K562 (cell line): ENCODE measurements around the gene TDRD12. TPM values are rescaled to one million over a fixed set of nuclear protein-coding genes. Genes with fewer than 3 reads are reported as not detected.
A peak's percentile ranks its signal among the peaks of the same experiment; 100 is the strongest.
"Not testable (repeated sequence)": the region's sequence is repeated elsewhere in the genome, so short reads cannot be mapped to it uniquely, and the experiment has no call there.

Source experiments
- C11orf30 ChIP-seq: fragments of 450-650 bp; IDR thresholded peaks from 2 replicates; pipeline ENCODE4 v1.6.1; 2016; ENCODE audit warnings: low read depth, mild to moderate bottlenecking
- CBX5 ChIP-seq: IDR thresholded peaks from 2 replicates; pipeline ENCODE4 v1.6.1; 2014; ENCODE audit warnings: low read depth, borderline replicate concordance
- CC2D1A ChIP-seq: fragments of 450-650 bp; IDR thresholded peaks from 2 replicates; pipeline ENCODE4 v1.6.1; 2017; ENCODE audit warnings: mild to moderate bottlenecking
- E2F1 ChIP-seq: sonication (generic); formaldehyde crosslinking; IDR thresholded peaks from 2 replicates; pipeline ENCODE4 v1.8.1; 2023; ENCODE audit warnings: mild to moderate bottlenecking, missing genetic modification reagents, moderate library complexity
- E2F4 ChIP-seq: sonication (generic); formaldehyde crosslinking; IDR thresholded peaks from 2 replicates; pipeline ENCODE4 v1.8.0; 2022; ENCODE audit warnings: mild to moderate bottlenecking, low read depth, missing genetic modification reagents
- ETV5 ChIP-seq: sonication (generic); formaldehyde crosslinking; IDR thresholded peaks from 2 replicates; pipeline ENCODE4 v1.4.0; 2020; ENCODE audit warnings: low read depth, mild to moderate bottlenecking, missing genetic modification reagents
- KDM1A ChIP-seq, 2 experiments: fragments of 450-650 bp; IDR thresholded peaks; 2 replicates each; pipeline ENCODE4 v1.6.1; 2016; ENCODE audit warnings: mild to moderate bottlenecking in 2 of 2
- MBD2 ChIP-seq: sonication (generic); IDR thresholded peaks from 2 replicates; pipeline ENCODE4 v1.6.1; 2016; ENCODE audit warnings: low read depth, borderline replicate concordance
- MEIS2 ChIP-seq: fragments of 450-650 bp; IDR thresholded peaks from 2 replicates; pipeline ENCODE4 v1.6.1; 2014; ENCODE audit warnings: mild to moderate bottlenecking; ENCODE audit not compliant: partially characterized antibody
- MLLT1 ChIP-seq, 2 experiments: fragments of 450-650 bp; IDR thresholded peaks; 2 replicates each; pipeline ENCODE4 v1.6.1; 2016
- MTA3 ChIP-seq: fragments of 450-650 bp; formaldehyde crosslinking; IDR thresholded peaks from 2 replicates; pipeline ENCODE4 v1.6.1; 2017; ENCODE audit warnings: mild to moderate bottlenecking, borderline replicate concordance
- MYC ChIP-seq, 2 experiments: fragments of 250-450 bp in 1 of 2; sonication (Bioruptor Pico) in 1 of 2; IDR thresholded peaks; 2 replicates each; pipeline versions ENCODE4 v1.5.1 to v1.6.1; 2012 to 2021; ENCODE audit warnings: low read depth in 2 of 2, borderline replicate concordance in 1 of 2, improper control_type of control experiment in 1 of 2, low read length in 1 of 2, mild to moderate bottlenecking in 1 of 2, moderate library complexity in 1 of 2
- NCOR1 ChIP-seq: fragments of 450-650 bp; IDR thresholded peaks from 2 replicates; pipeline ENCODE4 v1.6.1; 2016; ENCODE audit warnings: mild to moderate bottlenecking, moderate library complexity
- POLR2H ChIP-seq: IDR thresholded peaks from 2 replicates; pipeline ENCODE4 v1.6.1; 2016; ENCODE audit warnings: missing genetic modification characterization, low read depth, mild to moderate bottlenecking, control low read depth, missing compliant biosample characterization, moderate library complexity
- RBFOX2 ChIP-seq: fragments of 200-400 bp; formaldehyde crosslinking; IDR thresholded peaks from 2 replicates; pipeline ENCODE4 v1.6.1; 2017; ENCODE audit warnings: low read depth, mild to moderate bottlenecking, low read length, moderate library complexity
- SP1 ChIP-seq: sonication (generic); formaldehyde crosslinking; IDR thresholded peaks from 2 replicates; pipeline ENCODE4 v1.8.1; 2022; ENCODE audit warnings: mild to moderate bottlenecking, missing genetic modification reagents
- SUPT5H ChIP-seq: fragments of 450-650 bp; IDR thresholded peaks from 2 replicates; pipeline ENCODE4 v1.6.1; 2016
- TAF1 ChIP-seq: IDR thresholded peaks from 2 replicates; pipeline ENCODE4 v1.6.1; 2011; ENCODE audit warnings: mild to moderate bottlenecking, low read length, moderate library complexity; ENCODE audit not compliant: insufficient read depth, control insufficient read depth, severe bottlenecking; ENCODE audit errors: extremely low read depth
- TOE1 ChIP-seq, 2 experiments: fragments of 450-650 bp in 1 of 2; sonication (generic) in 1 of 2; formaldehyde crosslinking in 1 of 2; IDR thresholded peaks; 2 replicates each; pipeline versions ENCODE4 v1.7.1 to v1.8.0; 2016 to 2022; ENCODE audit warnings: borderline replicate concordance in 2 of 2, mild to moderate bottlenecking in 2 of 2, antibody characterized with exemption in 1 of 2, inconsistent platforms in 1 of 2, low read depth in 1 of 2, missing genetic modification reagents in 1 of 2, moderate library complexity in 1 of 2
- ZFP36 ChIP-seq: fragments of 150-350 bp; IDR thresholded peaks from 2 replicates; pipeline ENCODE4 v1.6.1; 2018; ENCODE audit warnings: low read length, low read depth; ENCODE audit not compliant: partially characterized antibody
- ZNF511 ChIP-seq: sonication (generic); formaldehyde crosslinking; IDR thresholded peaks from 2 replicates; pipeline ENCODE4 v1.8.0; 2022; ENCODE audit warnings: mild to moderate bottlenecking, missing genetic modification reagents
- polyA plus RNA-seq, 8 experiments: library from polyadenylated mRNA; depleted of rRNA in 4 of 8; stranded (reverse) in 5 of 8; unstranded in 3 of 8; fragments of >200 nt; fragmentation: Nextera tagmentation in 2 of 8; fragmentation: Illumina TruSeq in 1 of 8; extraction: Ambion mirVana in 2 of 8; extraction: Trizol in 1 of 8; gene quantifications; 2 replicates each; pipeline versions ENCODE4 v1.2.1 to v1.2.3, GENCODE V29; 2011 to 2014; ENCODE audit warnings: inconsistent platforms in 1 of 8, missing spikeins in 1 of 8
- total RNA-seq, 7 experiments: library from RNA; depleted of rRNA in 6 of 7; stranded (reverse); fragments of >200 nt in 6 of 7; fragmentation: Illumina TruSeq in 2 of 7; extraction: Trizol in 2 of 7; gene quantifications; 2 replicates each; pipeline versions ENCODE4 v1.2.1 to v1.2.3, GENCODE V29; 2011 to 2021; ENCODE audit warnings: low replicate concordance in 1 of 7

TDRD12 gene
- total and polyA plus RNA-seq, 9 of the 15 experiments (the other 6 are each of a cell fraction or from before 2014, with no cell fraction given) = 0.03 TPM; not detected in 8

- TF ChIP-seq MLLT1 (IDR thresholded peaks at IDR 0.05) (peak; percentile 59 to 83; a peak in 3 of 4 replicates), CBX5 (peak; percentile 66; the same call in 1 of the 2 replicates), CC2D1A (peak; percentile 95), SUPT5H (peak; percentile 94), ETV5 (CRISPR knock-in tag) (peak; percentile 68; the same call in 1 of the 2 replicates), MTA3 (peak; percentile 96), ZNF511 (CRISPR knock-in tag) (0 out of 2 replicates have a peak, but pooled peaks have one; percentile 30), ZFP36 (peak; percentile 49), NCOR1 (0 out of 2 replicates have a peak, but pooled peaks have one; percentile 14), MYC (IDR thresholded peaks at IDR 0.05; ENCODE audit: low read depth, low read length) (peak; percentile 50; the same call in 1 of the 2 replicates), MBD2 (peak; percentile 86; the same call in 1 of the 2 replicates), TOE1 (IDR thresholded peaks at IDR 0.05; ENCODE audit: borderline replicate concordance) (0 out of 2 replicates have a peak, but pooled peaks have one; percentile 19), TAF1 (peak; percentile 67), E2F4 (CRISPR knock-in tag) (0 out of 2 replicates have a peak, but pooled peaks have one; percentile 16), C11orf30 (peak; percentile 57; the same call in 1 of the 2 replicates), E2F1 (CRISPR knock-in tag) (peak; percentile 57), POLR2H (tag) (peak; percentile 95), SP1 (CRISPR knock-in tag) (peak; percentile 77; the same call in 1 of the 2 replicates), RBFOX2 (peak; percentile 34; the same call in 1 of the 2 replicates), KDM1A (IDR thresholded peaks at IDR 0.05) (peak in 1 of 2 experiments; percentile 52; a peak in 1 of 4 replicates), MEIS2 (peak; percentile 53)
- TF ChIP-seq MYC, TOE1 (CRISPR knock-in tag; IDR thresholded peaks at IDR 0.05; ENCODE audit: borderline replicate concordance, low read depth): not testable (repeated sequence)
Measured at GRCh38 chr19:32693151-32694108, 26.1 kb upstream of the TDRD12 start (continued).
